Globus pallidus (tissue), 1 donor: ENCODE results near the gene GALNT18.

ENCODE experiments used
- DNase-seq: peaks from one replicate; pipeline ENCODE4 v3.0.0-alpha.2; 2015; ENCODE audit warnings: low spot score

The GALNT18 gene

DNA sequence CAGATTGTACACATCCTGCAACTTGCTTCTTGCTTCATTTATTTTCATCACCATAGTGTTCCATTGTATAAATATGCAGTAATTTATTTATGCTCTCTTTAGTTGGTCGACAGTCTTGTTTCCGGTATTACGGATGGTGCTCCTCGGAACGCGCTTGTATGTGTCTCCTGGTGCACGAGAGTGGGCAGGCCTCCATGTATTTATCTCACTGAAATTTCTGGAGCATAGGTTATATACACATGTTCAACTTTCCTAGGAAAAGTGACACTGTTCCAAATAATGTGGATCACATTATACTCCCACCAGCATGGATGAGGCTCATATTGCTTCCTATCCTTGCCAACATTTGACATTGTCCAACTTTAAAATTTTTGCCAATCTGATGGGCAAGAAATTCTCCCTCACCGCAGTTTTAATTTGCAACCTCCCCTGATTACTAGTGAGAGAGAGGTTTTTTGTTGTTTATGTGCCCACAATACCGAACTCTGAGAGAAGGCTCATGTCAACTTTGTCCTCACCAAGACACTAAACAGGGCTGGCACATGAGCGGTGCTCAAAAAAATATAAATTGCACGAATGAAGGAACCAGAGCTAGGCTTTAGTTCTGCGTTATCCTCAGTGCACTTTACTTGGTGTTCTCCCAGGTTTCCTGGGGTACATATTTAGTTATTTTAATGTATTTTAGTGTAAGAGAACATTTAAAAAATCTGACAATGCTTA lies 272.5 kb downstream of the GALNT18 start:
- DNase-seq, result no peak

DNA sequence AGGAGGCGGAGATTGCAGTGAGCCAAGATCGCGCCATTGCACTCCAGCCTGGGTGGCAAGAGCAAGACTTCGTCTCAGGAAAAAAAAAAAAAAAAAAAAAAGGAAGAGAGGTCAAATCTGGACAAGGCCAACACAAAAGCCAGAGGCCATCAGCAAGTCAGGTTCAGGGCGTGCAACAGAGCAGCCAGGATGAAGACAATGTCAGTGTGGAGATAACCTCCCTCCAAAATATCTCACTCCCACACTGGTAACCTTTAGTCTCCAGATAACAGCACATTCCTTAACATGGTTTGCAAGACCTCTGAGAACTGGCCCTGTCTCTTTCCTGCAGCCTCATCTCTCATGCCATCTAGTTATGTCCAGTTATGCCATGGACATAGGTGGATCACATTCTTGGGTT lies 273.5 kb downstream of the GALNT18 start:
- DNase-seq, result no peak

DNA sequence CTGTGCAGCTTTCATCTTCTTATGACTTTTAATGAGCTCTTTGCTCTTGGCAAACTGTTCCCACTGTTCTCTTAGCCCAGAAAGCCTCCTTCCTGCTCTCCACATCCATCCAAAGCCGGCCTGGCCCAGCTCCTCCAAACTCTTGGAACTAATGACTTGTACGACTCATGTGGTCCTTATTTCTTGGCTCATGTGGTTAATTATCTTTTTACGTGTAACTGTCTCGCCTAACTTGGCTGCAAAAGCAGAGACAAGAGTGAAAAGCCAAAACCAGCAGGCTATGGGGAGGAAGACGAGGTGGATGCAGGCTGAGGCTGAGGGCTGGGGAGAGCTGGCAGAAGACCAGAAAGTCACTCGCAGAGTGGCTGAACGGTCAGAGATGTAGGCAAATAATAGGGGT lies 274.2 kb downstream of the GALNT18 start:
- DNase-seq, result no peak

DNA sequence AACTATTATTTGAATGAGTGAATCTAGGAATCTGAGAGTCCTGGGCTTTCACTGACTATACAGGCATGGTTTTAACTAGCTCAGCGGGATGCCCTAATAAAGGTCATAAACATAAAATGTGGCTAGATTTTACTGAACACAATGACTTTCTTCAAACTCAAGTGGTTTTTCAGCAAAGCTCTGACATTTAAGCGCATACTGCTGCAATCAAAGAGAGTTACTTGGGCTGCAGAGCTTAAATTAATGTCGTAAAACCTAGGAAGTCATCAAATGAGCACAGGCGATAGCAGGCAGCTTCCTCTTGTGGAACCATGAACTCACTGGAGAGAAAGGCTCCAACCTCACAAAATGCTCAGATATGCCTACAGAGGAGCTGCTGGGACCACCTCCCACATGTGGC lies 275.5 kb downstream of the GALNT18 start:
- DNase-seq, result no peak

DNA sequence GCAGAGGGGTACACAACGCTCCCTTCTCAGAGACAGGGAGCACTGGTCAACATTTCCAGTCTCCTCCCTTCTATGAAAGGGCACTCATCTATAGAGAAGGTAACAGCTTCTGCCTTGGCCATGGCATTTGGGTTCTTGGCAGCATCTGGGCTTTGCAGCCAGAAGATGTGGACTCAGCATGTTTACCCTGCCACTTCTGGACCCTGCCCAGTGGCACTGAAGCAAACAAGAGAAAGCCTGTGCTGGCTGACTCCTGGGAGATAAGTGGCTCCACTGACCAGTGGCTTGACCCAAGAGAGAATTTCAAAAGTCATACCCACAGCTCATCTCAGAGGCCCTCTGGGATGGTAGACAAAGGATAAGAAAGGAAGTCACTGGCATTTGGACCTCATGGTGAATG lies 276.7 kb downstream of the GALNT18 start:
- DNase-seq, result peak; percentile 8

GRCh38 chr11:11344045-11344444 lies 277.8 kb downstream of the GALNT18 start:
- no peak for DNase-seq

GRCh38 chr11:11338304-11338703 lies 283.5 kb downstream of the GALNT18 start:
- DNase-seq, result no peak

DNA sequence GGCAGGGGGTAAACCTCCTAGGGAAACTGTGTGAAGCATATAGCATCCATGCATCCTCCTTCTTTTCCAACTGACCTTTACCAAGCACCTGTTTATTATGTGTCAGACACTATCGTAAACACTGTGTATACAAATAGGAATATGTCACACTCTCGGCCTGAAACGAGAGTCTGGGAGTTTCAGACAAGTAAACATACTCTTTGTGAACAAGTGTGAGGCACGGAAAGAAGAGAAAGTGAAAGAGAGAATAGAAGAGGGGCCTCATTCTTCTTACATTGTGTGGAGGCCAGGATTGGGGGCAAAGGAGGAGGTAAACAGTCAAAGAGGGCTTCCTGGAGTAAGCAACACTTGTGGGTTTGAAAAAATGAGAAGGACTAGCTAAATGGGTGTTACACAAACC lies 285.1 kb downstream of the GALNT18 start:
- no peak for DNase-seq

GRCh38 chr11:11335043-11335442 lies 286.8 kb downstream of the GALNT18 start:
- DNase-seq, result no peak

- DNase-seq, result no peak
Observed at GRCh38 chr11:11334607-11335006, 287.2 kb downstream of the GALNT18 start.

DNA sequence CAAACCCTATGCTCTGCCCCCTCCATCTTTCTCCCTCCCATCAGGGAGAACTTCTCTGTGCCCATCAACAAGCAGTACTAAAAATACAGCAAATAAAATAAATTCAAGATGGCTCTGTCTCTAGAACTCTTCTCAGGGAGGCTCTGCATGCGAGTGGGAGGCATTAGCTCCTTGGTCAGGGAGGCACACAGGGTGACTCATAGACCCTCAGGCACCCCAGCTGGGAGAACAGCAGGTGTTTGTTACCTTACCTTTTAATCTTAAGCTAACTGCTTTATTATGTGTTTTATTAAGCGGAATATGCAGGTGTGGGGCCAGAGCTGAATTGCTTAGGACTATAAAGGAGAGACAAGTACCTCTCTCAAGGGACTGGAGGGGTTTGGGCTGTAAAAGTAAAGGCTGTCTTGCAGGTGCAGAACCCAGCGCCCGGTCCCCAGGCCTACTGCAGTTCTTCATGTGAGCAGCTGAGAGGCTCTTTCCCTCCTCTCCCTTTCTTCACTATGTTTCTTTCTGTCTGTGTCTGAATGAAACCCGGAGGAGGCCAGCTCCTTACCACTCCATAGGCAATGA lies 289.6 kb downstream of the GALNT18 start:
- no peak for DNase-seq

DNA sequence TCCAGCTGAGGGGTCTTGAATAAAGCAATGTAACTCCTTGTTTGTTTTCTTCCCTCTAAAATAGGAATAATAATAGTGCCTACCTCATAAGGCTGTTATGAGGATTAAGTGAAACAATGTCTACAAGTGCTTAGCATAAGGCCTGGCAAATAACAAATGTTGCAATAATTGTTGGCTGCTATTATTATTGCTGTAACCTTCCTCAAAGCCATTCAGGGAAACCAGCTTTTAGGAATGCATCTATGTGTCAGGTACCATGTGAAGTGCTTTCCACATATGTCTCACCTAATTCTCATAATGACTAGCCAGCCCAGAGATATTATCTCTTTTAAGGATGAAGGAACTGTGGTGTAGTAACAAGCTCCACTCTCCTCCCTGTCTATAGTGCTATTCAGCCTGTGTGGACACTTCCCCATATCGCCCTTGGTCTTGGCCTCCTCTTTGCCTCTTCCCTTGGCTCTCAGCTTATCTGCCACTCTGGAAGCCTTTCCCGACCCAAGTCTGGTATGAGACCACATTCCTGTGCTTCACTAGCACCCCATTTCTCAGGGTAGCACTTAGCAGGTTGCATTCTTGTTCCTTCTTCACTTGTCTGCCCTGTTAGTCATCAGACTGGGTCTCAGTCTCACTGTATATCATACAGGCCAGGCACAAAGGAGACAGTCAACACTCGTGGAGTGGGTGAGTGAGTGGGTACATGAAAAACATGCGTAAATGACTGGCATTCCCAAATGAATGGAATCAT lies 292.6 kb downstream of the GALNT18 start:
- no peak for DNase-seq

GRCh38 chr11:11324090-11324489 lies 297.7 kb downstream of the GALNT18 start:
- DNase-seq, result no peak

- DNase-seq, result no peak
Observed at GRCh38 chr11:11322101-11322500, 299.7 kb downstream of the GALNT18 start.

DNA sequence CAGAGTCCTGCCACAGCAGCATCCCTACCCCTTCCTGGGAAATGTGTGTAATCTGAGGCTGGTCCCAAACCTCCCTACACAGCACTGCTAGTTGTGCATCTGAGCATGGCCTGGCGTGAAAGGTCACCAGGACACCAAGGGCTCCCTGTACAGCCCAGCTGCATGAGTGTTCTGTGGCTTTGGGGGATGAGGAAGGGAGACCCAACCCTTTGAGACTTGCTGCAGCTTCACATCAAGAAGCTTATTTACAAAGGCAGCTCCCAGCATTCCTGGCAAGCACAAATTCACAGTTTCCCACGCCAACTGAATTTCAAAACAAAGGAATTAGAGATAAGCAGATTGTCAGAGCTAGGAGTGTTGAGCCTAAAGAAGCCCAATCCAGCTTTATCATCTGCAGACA lies 301.0 kb downstream of the GALNT18 start:
- no peak for DNase-seq

- DNase-seq, result peak; percentile 17
Observed at GRCh38 chr11:11318961-11319360, 302.8 kb downstream of the GALNT18 start.

DNA sequence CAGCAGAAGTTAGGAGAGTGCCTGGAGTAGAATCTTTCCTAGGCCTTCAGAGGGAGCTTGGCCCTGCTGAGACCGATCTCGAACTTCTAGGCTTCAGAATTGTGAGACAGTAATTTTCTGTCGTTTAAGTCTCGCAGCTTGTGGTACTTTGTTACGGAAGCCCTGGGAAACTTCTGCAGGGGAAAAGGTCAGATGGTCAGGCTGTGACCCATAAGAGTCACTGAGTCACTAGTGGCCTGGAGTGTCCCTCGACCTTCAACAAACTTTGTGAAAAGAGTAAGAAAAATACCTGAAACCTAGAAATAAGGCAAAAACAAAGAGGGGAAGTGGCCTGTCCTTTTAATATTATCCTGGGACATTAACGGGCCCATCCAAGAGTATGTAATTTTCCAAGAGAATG lies 303.3 kb downstream of the GALNT18 start:
- DNase-seq, result no peak

DNA sequence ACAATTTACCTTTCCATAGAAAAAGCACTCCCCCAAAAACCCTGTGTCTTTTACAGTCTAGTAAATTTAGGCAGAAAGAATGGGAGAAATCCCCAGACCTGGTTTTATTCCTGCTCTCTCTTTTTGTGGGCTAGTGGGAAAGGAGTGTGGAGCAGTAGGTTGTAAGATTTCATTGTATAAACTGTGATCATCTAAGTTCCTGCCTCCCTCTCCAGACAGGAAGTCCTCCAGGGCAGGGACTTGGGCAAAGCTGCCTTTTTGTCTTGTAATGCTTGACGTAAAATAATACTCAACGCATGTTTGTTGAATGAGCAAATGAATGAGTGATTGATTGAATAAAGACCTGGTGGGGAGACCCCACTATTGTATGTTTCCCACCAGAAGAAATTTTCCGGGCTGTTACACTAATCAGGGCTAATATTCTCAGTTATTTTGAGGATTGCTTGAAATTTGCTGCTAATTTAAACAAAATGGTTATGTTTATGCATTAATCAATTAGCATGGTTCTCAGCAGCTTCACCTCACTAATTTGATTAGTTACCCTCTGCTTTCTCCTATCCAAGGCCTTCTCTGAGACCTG lies 305.1 kb downstream of the GALNT18 start:
- no peak for DNase-seq

DNA sequence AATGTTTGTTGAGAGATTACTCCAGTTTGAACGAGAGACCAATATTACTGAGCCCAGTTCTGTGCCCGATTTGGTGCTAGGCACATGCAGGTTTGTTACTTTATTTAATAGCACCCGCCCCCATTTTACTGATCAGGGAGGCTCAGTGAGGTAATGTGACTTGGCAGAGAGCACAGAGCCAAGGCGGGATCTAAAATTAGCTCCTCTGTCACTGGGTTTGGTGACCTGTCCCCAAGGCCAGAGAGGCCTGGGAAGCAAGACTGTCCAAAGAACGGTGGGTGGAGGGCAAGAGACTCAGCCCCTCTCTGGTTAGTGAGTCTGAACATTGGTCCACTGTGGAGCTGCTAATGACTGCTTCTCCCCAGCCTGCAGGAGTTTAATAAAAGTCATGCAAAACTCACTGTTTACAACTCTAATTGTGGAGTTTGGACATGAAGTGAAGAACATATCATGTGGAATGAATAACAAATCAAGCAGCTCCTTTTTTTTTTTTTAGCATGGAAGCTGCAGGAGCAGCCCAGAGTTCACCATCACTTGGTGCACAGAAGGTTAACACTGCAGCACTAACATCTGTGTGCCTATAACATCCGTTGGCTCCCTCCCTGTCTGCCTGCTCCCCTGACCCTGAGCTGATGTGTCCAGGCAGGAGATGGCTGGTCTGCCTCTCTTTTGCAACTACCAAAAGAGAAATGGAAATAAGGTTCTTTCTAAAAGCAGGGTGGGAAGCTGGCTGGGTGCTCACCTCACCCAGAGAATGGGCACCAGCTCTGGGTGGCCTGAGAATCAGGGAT lies 307.7 kb downstream of the GALNT18 start:
- no peak for DNase-seq

- DNase-seq, result no peak
Observed at GRCh38 chr11:11313426-11313825, 308.4 kb downstream of the GALNT18 start.

- DNase-seq, result no peak
Observed at GRCh38 chr11:11312738-11313137, 309.1 kb downstream of the GALNT18 start.

- DNase-seq, result no peak
Observed at GRCh38 chr11:11311169-11311568, 310.6 kb downstream of the GALNT18 start.
